WTC11 (cell line): ENCODE results near the gene ZBTB48. TPM values are rescaled to one million over a fixed set of nuclear protein-coding genes. Genes with fewer than 3 reads are reported as not detected.
"Not testable (repeated sequence)": the region's sequence is repeated elsewhere in the genome, so short reads cannot be mapped to it uniquely, and the experiment has no call there.

Experiments
- ATAC-seq: fragments of 200-7000 bp; cut with Tn5 transposase; 2 replicates; pipeline ENCODE4 v1.10.0; 2021; ENCODE audit warnings: mild to moderate bottlenecking, moderate library complexity
- CTCF ChIA-PET: fragments of 300-600 bp; sonication (Branson Sonifier 250); formaldehyde crosslinking; loops from one replicate; lab custom pipeline; 2021; ENCODE audit warnings: antibody characterized with exemption; lab: Charles Lee
- POLR2A ChIA-PET: fragments of 350-600 bp; sonication (Branson Sonifier 250); formaldehyde crosslinking; loops from one replicate; lab custom pipeline; 2021; ENCODE audit warnings: antibody characterized with exemption; lab: Charles Lee
- DNase-seq: peaks from one replicate; pipeline ENCODE4 v3.0.0; 2021; ENCODE audit warnings: low spot score
- H3K27ac Mint-ChIP-seq: 2 replicates; pipeline ENCODE4 v1.8.0; 2021; ENCODE audit warnings: mixed read lengths
- H3K27me3 Mint-ChIP-seq: 2 replicates; pipeline ENCODE4 v1.8.0; 2021; ENCODE audit warnings: low read depth, mild to moderate bottlenecking, moderate library complexity, mixed read lengths
- H3K36me3 Mint-ChIP-seq: 2 replicates; pipeline ENCODE4 v1.8.0; 2021; ENCODE audit warnings: mixed read lengths
- H3K4me1 Mint-ChIP-seq: 2 replicates; pipeline ENCODE4 v1.8.0; 2022; ENCODE audit warnings: mixed read lengths
- H3K4me3 Mint-ChIP-seq: 2 replicates; pipeline ENCODE4 v1.8.0; 2021; ENCODE audit warnings: mild to moderate bottlenecking, moderate library complexity, mixed read lengths
- H3K9me3 Mint-ChIP-seq: 2 replicates; pipeline ENCODE4 v1.8.0; 2021; ENCODE audit warnings: mixed read lengths
- FOXK1 ChIP-seq: sonication (generic); formaldehyde crosslinking; IDR thresholded peaks from 2 replicates; pipeline ENCODE4 v1.8.0; 2022; ENCODE audit warnings: mild to moderate bottlenecking, moderate library complexity, missing genetic modification reagents
- FOXP1 ChIP-seq: sonication (generic); formaldehyde crosslinking; IDR thresholded peaks from 2 replicates; pipeline ENCODE4 v1.8.0; 2022; ENCODE audit warnings: missing genetic modification reagents, mild to moderate bottlenecking, moderate library complexity, borderline replicate concordance
- IRF2 ChIP-seq: sonication (generic); formaldehyde crosslinking; IDR thresholded peaks from 2 replicates; pipeline ENCODE4 v1.8.0; 2022; ENCODE audit warnings: low read depth, missing genetic modification reagents, borderline replicate concordance
- NR1H2 ChIP-seq: sonication (generic); formaldehyde crosslinking; IDR thresholded peaks from 2 replicates; pipeline ENCODE4 v1.9.0; 2021; ENCODE audit warnings: mild to moderate bottlenecking, moderate library complexity, missing genetic modification reagents
- TCF7 ChIP-seq: sonication (generic); formaldehyde crosslinking; IDR thresholded peaks from 2 replicates; pipeline ENCODE4 v1.8.0; 2022; ENCODE audit warnings: mild to moderate bottlenecking, low read depth, missing genetic modification reagents, moderate library complexity
- ZNF121 ChIP-seq: sonication (generic); formaldehyde crosslinking; IDR thresholded peaks from 2 replicates; pipeline ENCODE4 v1.8.0; 2023; ENCODE audit warnings: missing genetic modification reagents
- ZNF219 ChIP-seq: sonication (generic); formaldehyde crosslinking; IDR thresholded peaks from 2 replicates; pipeline ENCODE4 v1.8.0; 2023; ENCODE audit warnings: missing genetic modification reagents, mild to moderate bottlenecking, borderline replicate concordance
- total RNA-seq: library from RNA; stranded (reverse); gene quantifications from 3 replicates; pipeline ENCODE4 v1.2.3, GENCODE V29; 2021
- TF ChIP-seq, protein P1 (sequence below): fragments of 250-450 bp; sonication (Bioruptor Pico); IDR thresholded peaks from 2 replicates; pipeline ENCODE4 v1.9.0; 2021; ENCODE audit warnings: mild to moderate bottlenecking, borderline replicate concordance
- TF ChIP-seq, protein P2 (sequence below): sonication (generic); formaldehyde crosslinking; IDR thresholded peaks from 2 replicates; pipeline ENCODE4 v1.8.0; 2022; ENCODE audit warnings: mild to moderate bottlenecking, missing genetic modification reagents
- TF ChIP-seq, protein P3 (sequence below): fragments of 250-450 bp; sonication (Bioruptor Pico); IDR thresholded peaks from 2 replicates; pipeline ENCODE4 v2.1.2; 2022; ENCODE audit warnings: mild to moderate bottlenecking, moderate library complexity
- TF ChIP-seq, protein P4 (sequence below): fragments of 250-450 bp; sonication (Bioruptor Pico); conservative IDR thresholded peaks from 2 replicates; pipeline ENCODE4 v1.9.0; 2021; ENCODE audit warnings: mild to moderate bottlenecking
- TF ChIP-seq, protein P5 (sequence below): sonication (generic); formaldehyde crosslinking; IDR thresholded peaks from 2 replicates; pipeline ENCODE4 v1.8.0; 2022; ENCODE audit warnings: mild to moderate bottlenecking, missing genetic modification reagents
- TF ChIP-seq, protein P6 (sequence below): sonication (generic); formaldehyde crosslinking; IDR thresholded peaks from 2 replicates; pipeline ENCODE4 v1.8.1; 2023; ENCODE audit warnings: mild to moderate bottlenecking, missing genetic modification reagents

Gene ZBTB48
- total RNA-seq, 1 experiment from 2014 or later: 29.1 TPM

DNA sequence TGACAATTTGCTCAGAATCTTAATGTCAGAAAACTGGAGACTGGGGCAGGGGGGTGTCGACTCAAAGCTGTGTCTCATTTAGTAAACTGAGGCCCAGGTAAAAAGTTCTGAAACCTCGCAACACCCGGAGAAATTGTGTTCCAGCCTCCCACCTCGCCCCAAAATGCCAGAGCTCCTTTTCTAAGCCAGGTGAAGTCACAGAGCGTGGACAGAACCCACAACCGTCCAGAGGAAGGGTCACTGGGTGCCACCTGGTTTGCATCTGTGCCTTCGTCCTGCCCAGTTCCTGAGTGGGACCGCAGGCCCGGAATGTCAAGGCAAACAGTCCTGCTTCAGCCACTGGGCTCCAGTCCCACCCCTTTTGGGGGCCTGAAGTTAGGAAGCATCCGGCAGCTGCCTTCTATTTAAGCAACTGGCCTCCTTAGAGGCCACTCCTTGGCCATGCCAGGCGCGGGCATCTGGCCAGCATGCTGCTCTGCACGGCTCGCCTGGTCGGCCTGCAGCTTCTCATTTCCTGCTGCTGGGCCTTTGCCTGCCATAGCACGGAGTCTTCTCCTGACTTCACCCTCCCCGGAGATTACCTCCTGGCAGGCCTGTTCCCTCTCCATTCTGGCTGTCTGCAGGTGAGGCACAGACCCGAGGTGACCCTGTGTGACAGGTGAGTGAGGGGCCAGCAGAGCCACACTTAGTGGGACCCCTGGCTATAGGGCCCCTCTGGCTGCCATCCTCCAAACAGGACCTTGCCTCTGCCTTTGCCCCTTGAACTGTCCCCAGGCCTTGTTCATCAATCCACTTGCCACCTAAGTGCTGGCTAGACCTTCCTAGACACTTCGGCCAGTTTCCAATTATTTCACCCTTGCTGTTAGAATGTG is 24.7 kb upstream of the ZBTB48 start, which contains the start of gene TAS1R1 (continued):
- TF ChIP-seq, protein P1, sequence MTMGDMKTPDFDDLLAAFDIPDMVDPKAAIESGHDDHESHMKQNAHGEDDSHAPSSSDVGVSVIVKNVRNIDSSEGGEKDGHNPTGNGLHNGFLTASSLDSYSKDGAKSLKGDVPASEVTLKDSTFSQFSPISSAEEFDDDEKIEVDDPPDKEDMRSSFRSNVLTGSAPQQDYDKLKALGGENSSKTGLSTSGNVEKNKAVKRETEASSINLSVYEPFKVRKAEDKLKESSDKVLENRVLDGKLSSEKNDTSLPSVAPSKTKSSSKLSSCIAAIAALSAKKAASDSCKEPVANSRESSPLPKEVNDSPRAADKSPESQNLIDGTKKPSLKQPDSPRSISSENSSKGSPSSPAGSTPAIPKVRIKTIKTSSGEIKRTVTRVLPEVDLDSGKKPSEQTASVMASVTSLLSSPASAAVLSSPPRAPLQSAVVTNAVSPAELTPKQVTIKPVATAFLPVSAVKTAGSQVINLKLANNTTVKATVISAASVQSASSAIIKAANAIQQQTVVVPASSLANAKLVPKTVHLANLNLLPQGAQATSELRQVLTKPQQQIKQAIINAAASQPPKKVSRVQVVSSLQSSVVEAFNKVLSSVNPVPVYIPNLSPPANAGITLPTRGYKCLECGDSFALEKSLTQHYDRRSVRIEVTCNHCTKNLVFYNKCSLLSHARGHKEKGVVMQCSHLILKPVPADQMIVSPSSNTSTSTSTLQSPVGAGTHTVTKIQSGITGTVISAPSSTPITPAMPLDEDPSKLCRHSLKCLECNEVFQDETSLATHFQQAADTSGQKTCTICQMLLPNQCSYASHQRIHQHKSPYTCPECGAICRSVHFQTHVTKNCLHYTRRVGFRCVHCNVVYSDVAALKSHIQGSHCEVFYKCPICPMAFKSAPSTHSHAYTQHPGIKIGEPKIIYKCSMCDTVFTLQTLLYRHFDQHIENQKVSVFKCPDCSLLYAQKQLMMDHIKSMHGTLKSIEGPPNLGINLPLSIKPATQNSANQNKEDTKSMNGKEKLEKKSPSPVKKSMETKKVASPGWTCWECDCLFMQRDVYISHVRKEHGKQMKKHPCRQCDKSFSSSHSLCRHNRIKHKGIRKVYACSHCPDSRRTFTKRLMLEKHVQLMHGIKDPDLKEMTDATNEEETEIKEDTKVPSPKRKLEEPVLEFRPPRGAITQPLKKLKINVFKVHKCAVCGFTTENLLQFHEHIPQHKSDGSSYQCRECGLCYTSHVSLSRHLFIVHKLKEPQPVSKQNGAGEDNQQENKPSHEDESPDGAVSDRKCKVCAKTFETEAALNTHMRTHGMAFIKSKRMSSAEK (CRISPR knock-in tag): no peak

DNA sequence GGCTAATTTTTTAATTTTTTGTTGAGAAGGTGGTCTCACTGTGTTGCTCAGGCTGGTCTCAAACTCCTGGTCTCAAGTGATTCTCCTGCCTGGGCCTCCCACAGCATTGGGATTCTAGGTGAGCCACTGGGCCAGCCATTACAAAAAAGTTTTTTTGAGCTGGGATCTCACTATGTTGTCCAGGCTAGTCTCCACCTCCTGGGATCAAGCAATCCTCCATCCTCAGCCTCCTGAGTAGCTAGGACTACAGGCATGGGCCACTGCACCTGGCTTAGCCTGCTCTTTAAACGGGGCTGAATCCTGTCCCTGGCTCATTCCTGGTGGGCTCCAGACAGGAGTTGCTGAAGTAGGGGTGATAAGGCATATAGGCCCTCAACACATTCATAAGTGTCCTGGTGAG is 22.2 kb upstream of the ZBTB48 start:
- Mint-ChIP-seq H3K36me3 (no peaks in the 10 kb centered on the region), H3K4me1 (peaks cover 12% of the 10 kb centered on the region), H3K9me3 (peaks cover 5% of the 10 kb centered on the region), H3K27ac (no peak overlapping the region), H3K27me3 (peaks cover 6% of the 10 kb centered on the region; the same call in 1 of the 2 replicates), H3K4me3 (no peak overlapping the region)
- ChIA-PET CTCF (no interaction called here), POLR2A (no interaction called here)
- no peak for DNase-seq
- ATAC-seq: no peak
- TF ChIP-seq TCF7 (no peak), ZNF121 (peak; percentile 39; the same call in 1 of the 2 replicates)

DNA sequence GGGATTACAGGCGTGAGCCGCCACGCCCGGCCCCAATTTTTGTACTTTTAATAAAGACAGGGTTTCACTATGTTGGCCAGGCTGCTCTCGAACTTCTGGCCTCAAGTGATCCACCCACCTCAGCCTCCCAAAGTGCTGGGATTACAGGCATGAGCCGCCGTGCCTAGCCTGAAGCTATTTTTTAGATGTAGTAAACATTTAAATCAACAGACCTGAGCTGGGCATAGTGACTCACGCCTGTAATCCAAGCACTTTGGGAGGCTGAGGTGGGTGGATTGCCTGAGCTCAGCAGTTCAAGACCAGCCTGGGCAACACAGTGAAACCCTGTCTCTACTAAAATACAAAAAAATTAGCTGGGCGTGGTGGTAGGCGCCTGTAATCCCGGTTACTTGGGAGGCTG is 20.6 kb upstream of the ZBTB48 start:
- not testable (repeated sequence) for H3K27ac Mint-ChIP-seq, ATAC-seq, H3K4me1 Mint-ChIP-seq, H3K4me3 Mint-ChIP-seq, H3K36me3 Mint-ChIP-seq, H3K27me3 Mint-ChIP-seq, H3K9me3 Mint-ChIP-seq, DNase-seq
- ChIA-PET CTCF (interaction anchor here (0.7 kb wide), 1 partner anchor 76 kb away, joined by 3 read pairs; no protein-coding TSS in a partner anchor), POLR2A (interaction anchor here (0.7 kb wide), 1 partner anchor 21 kb away, joined by 3 read pairs; the partner anchor contains the start of gene ZBTB48)

DNA sequence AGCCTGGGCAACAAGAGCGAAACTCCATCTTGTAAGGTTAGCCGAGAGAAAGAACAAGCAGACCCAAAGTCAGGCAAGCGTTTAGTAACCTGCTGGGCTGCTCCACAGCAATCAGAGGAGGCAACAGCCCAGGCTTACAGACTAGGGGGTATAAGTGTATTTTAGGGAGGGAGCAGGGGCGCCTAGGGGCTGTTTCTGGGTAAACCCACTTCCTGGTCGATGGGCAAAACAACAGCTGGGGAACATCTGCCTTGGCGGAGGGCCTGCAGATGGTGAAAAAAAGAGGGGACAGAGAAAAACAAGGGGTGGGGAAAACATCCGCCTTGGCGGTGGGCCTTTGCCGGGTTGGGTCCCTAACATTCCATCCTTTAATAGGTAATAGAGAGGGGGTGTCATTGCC is 19.5 kb upstream of the ZBTB48 start:
- TF ChIP-seq NR1H2 (CRISPR knock-in tag): no peak
- H3K9me3 Mint-ChIP-seq: peaks cover 5% of the 10 kb centered on the region
- DNase-seq: no peak
- no peak overlapping the region for H3K4me3 Mint-ChIP-seq
- no peak overlapping the region for H3K27ac Mint-ChIP-seq
- no peaks in the 10 kb centered on the region for H3K36me3 Mint-ChIP-seq
- POLR2A ChIA-PET: no interaction called here
- peaks cover 6% of the 10 kb centered on the region; the same call in 1 of the 2 replicates for H3K27me3 Mint-ChIP-seq
- CTCF ChIA-PET: interaction anchor here (0.8 kb wide), 1 partner anchor 86 kb away, joined by 4 read pairs; no protein-coding TSS in a partner anchor
- H3K4me1 Mint-ChIP-seq: no peaks in the 10 kb centered on the region
- ATAC-seq: no peak

DNA sequence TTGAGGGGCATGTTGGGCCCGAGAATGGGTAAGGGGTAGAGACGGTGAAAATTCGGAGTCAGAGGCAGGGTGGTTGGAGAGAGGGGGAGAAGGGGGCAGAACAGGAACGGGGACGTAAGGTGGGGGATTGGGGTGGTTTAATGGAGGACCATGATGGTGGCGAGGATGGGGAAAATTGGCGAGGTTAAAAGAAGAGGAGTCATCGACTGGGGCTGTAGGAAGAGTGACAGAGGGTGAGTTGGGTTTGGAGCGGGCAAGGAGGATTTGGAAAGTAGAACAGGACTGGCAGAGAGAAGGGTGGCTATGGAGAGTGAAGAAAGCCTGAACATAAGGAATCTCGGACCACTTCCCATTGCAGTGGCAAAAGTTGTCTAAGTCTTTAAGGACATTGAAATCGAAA is 10.8 kb upstream of the ZBTB48 start:
- CTCF ChIA-PET: no interaction called here
- TF ChIP-seq, protein P2, sequence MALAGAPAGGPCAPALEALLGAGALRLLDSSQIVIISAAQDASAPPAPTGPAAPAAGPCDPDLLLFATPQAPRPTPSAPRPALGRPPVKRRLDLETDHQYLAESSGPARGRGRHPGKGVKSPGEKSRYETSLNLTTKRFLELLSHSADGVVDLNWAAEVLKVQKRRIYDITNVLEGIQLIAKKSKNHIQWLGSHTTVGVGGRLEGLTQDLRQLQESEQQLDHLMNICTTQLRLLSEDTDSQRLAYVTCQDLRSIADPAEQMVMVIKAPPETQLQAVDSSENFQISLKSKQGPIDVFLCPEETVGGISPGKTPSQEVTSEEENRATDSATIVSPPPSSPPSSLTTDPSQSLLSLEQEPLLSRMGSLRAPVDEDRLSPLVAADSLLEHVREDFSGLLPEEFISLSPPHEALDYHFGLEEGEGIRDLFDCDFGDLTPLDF (CRISPR knock-in tag): no peak
- TF ChIP-seq, protein P3, sequence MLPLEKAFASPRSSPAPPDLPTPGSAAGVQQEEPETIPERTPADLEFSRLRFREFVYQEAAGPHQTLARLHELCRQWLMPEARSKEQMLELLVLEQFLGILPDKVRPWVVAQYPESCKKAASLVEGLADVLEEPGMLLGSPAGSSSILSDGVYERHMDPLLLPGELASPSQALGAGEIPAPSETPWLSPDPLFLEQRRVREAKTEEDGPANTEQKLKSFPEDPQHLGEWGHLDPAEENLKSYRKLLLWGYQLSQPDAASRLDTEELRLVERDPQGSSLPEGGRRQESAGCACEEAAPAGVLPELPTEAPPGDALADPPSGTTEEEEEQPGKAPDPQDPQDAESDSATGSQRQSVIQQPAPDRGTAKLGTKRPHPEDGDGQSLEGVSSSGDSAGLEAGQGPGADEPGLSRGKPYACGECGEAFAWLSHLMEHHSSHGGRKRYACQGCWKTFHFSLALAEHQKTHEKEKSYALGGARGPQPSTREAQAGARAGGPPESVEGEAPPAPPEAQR (CRISPR knock-in tag): no peak
- TF ChIP-seq ZNF219: no peak
- TF ChIP-seq, protein P4, sequence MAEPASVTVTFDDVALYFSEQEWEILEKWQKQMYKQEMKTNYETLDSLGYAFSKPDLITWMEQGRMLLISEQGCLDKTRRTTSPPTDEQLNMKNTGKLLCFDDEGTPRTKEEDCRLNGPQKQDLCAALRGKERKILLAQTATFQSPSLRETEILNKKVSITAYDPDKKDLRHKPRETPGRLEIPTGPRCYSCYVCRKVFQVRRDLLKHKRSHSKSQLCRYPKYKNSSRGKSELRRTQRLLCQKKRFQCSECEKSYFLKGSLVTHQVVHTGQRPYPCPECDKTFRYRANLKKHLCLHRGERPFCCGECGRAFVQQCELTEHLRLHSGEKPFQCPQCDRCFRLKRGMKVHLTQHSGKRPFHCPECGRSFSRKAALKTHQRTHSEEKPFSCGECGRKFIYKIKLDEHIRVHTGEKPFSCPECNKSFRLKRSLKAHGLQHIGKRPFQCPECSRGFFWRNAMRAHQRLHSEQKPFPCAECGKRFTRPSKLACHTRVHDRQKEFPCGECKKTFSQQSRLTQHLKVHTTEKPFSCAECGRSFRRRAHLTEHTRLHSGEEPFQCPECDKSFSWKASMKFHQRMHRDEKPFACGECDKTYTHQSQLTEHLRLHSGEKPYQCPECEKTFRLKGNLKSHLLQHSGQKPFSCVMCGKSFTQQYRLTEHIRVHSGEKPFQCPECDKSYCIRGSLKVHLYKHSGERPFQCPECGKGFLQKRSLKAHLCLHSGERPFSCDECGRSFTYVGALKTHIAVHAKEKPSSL (CRISPR knock-in tag): no peak
- no peak for TF ChIP-seq FOXP1 (CRISPR knock-in tag)
- TF ChIP-seq, protein P5, sequence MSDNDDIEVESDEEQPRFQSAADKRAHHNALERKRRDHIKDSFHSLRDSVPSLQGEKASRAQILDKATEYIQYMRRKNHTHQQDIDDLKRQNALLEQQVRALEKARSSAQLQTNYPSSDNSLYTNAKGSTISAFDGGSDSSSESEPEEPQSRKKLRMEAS: no peak
- TF ChIP-seq, protein P6, sequence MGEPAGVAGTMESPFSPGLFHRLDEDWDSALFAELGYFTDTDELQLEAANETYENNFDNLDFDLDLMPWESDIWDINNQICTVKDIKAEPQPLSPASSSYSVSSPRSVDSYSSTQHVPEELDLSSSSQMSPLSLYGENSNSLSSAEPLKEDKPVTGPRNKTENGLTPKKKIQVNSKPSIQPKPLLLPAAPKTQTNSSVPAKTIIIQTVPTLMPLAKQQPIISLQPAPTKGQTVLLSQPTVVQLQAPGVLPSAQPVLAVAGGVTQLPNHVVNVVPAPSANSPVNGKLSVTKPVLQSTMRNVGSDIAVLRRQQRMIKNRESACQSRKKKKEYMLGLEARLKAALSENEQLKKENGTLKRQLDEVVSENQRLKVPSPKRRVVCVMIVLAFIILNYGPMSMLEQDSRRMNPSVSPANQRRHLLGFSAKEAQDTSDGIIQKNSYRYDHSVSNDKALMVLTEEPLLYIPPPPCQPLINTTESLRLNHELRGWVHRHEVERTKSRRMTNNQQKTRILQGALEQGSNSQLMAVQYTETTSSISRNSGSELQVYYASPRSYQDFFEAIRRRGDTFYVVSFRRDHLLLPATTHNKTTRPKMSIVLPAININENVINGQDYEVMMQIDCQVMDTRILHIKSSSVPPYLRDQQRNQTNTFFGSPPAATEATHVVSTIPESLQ (CRISPR knock-in tag): no peak
- TF ChIP-seq IRF2 (CRISPR knock-in tag): no peak
- TF ChIP-seq FOXK1 (CRISPR knock-in tag): no peak

More for the DNA sequence above, 10.8 kb upstream of the ZBTB48 start:
- Mint-ChIP-seq H3K4me1 (no peaks in the 10 kb centered on the region), H3K27ac (no peak overlapping the region), H3K9me3 (peaks cover 6% of the 10 kb centered on the region), H3K4me3 (no peak overlapping the region), H3K36me3 (no peaks in the 10 kb centered on the region), H3K27me3 (peaks cover 31% of the 10 kb centered on the region)
- DNase-seq: no peak
- POLR2A ChIA-PET: no interaction called here
- ATAC-seq: no peak
